Erythroblast (primary cell): ENCODE results near the gene MIS18BP1.

ENCODE experiments used
- GATA1 ChIP-seq: IDR thresholded peaks from 2 replicates; pipeline ENCODE4 v1.6.1; 2011; ENCODE audit warnings: low read depth, mild to moderate bottlenecking, control low read depth, low read length, moderate library complexity
- POLR2A ChIP-seq: IDR thresholded peaks from 2 replicates; pipeline ENCODE4 v1.6.1; 2011; ENCODE audit warnings: mild to moderate bottlenecking, low read length

GRCh38 chr14:45198551-45198950, 54.5 kb downstream of the MIS18BP1 start:
- TF ChIP-seq POLR2A (no peak), GATA1 (no peak)
